Fibroblast of skin of scalp (primary cell): ENCODE measurements around the gene AP1G1.
"Not testable (repeated sequence)": the region's sequence is repeated elsewhere in the genome, so short reads cannot be mapped to it uniquely, and the experiment has no call there.

Source experiments
- DNase-seq: peaks from one replicate; pipeline ENCODE4 v3.0.0-alpha.2; 2013

Gene AP1G1

GRCh38 chr16:71807905-71808592, 585 bp downstream of the AP1G1 start:
- peak; percentile 19 for DNase-seq

DNA sequence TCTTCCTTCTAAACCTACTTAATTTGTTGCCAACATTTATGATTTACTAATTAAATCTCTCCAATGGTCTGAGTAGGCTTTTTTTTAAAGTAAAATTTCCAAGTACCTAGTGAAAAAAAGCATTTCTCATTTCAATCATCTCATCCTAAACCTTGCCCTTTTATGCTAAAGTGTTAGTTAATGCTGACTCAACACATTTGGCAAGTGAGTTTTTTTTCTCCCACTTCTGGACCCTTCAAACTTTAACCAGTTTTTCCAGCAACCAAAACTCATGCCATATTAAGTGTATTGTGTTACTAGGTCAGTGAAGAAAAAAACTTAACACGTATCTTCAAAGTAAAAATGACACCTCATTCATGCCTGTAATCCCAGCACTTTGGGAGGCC, 5.3 kb downstream of the AP1G1 start:
- no peak for DNase-seq

DNA sequence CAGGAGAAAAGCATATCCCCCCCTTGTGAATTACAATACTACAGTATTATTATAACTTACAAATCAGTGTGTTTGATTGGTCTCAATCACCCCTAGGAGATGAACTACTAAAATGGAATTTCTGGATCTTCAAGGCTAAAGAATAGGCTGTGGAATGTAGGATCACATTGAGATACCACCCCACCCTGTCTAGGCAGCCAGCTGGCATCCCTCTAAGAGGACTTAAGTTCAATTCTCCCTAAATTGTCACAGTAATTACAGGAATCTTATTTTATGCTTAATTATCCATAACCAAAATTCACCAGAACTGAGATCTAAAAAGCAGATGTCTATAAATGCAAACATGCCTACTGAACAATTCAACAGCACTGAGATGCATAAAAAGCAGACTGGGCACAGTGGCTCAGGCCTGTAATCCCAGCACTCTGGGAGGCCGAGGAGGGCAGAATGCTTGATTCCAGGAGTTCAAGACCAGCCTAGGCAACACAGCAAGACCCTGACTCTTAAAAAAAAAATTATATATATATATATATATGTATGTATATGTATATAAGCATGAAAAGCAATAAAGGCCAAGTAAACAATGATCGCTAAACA, 12.0 kb downstream of the AP1G1 start:
- peak; percentile 45 for DNase-seq

- DNase-seq, result no peak
These were observed 13.7 kb downstream of the AP1G1 start for GRCh38 chr16:71794943-71795342.

DNA sequence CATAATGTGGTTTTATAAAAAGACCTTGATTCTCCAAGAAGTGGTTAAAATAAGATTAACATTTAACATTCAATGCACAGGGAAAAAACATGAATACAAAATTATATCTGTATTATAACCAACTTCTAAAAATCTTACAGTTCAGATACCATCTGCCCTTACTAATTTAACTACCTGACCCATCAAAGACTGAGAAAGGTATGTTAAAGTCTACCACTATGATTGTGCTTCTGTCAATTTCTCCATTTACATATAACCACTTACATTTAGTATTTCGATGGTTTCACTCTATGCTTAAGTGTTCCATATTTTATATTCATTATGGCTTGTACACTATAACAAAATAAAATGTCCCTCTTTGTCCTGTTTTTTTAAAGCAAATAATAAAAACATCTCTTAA, 14.6 kb downstream of the AP1G1 start:
- DNase-seq, result no peak

DNA sequence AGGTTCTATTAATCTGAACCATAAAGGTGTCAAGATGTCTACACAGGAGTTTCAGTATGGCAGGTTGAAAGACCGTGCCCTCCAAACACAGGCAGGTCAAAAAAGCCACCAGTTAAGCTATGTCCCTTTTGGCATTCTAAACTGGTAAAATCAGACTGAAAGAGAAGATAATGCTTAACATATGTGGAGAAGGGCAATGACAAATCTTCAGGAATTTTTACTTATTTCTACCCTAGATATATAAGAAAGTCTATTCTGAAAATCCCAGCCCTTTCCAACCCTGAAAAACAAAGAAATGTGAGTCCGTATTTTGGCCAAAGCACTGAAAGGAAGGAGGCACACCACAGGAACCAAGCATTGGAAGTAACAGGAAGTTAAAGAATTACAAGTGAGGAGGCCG, 16.5 kb downstream of the AP1G1 start:
- peak; percentile 25 for DNase-seq

DNA sequence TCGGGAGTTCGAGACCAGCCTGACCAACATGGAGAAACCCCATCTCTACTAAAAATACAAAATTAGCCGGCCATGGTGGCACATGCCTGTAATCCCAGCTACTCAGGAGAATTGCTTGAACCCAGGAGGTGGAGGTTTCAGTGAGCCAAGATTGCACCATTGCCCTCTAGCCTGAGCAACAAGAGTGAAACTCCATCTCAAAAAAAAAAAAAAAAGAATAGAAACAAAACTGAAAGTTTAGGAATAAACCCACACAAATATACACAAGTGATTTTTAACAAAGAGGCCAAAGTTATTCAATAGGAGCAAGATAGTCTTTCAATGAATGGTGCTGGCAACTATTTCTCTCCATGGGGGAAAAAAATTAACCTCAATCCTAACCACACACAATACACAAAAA, 18.3 kb downstream of the AP1G1 start:
- DNase-seq, result not testable (repeated sequence)

GRCh38 chr16:71789136-71789535, 19.5 kb downstream of the AP1G1 start:
- DNase-seq, result no peak

GRCh38 chr16:71788578-71788977, 20.1 kb downstream of the AP1G1 start:
- no peak for DNase-seq

DNA sequence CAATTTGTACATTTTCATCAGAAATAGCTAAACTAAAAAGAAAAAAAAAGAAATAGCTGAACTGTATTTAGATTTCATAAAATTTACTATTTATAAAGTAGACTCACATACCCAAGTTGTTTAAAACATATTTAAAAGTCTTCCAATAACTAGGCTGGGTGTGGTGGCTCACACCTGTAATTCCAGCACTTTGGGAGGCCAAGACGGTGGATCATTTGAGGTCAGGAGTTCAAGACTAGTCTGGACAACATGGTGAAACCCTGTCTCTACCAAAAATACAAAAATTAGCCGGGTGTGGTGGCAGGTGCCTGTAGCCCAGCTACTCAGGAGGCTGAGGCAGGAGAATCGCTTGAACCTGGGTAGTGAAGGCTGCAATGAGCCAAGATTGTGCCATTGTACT, 23.5 kb downstream of the AP1G1 start:
- DNase-seq, result not testable (repeated sequence)

- DNase-seq, result no peak
These were observed 24.5 kb downstream of the AP1G1 start for GRCh38 chr16:71784093-71784492.

DNA sequence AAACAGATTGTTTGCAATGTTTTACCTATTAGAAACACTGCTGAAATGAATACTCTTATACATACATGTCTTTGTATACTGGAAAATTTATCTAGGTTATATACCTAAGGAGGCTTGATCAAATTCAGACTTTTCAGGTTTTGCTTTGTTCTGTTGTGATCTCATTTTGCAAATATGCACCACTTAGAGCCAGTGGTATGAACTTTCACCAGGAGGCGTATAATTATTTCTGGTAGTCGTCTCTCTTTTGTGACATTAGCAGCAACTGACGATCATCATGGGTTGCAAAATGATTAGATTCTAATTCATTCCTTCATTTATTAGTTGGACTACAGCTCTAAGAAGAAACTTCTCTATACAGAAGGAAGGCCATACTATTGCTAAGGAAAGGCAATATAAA, 26.9 kb downstream of the AP1G1 start:
- no peak for DNase-seq

GRCh38 chr16:71780521-71781089, 28.0 kb downstream of the AP1G1 start:
- DNase-seq, result no peak

DNA sequence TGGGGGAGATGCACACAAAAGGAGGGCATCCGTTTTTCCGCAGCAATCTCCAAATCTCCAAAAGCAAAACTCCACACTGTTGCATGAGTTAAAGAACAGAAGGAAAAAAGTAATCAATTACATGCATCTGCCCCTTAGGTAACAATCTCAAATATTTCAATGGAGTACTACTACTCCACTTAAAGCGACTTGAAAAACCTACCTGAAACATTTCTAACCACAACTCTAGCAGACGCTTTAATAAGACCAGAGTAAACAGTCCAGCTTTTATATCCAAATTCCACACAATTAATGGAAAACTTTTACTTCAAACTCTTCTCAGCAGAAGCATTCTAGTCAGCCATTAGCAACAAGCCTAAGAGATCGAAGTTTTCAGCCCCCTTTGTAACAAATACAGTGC, 29.9 kb downstream of the AP1G1 start:
- DNase-seq, result no peak

GRCh38 chr16:71777329-71777728, 31.3 kb downstream of the AP1G1 start:
- DNase-seq, result no peak

GRCh38 chr16:71775949-71776348, 32.7 kb downstream of the AP1G1 start:
- DNase-seq, result no peak

GRCh38 chr16:71771571-71771970, 37.1 kb downstream of the AP1G1 start:
- DNase-seq, result no peak

- DNase-seq, result no peak
These were observed 39.4 kb downstream of the AP1G1 start for GRCh38 chr16:71769222-71769621.

DNA sequence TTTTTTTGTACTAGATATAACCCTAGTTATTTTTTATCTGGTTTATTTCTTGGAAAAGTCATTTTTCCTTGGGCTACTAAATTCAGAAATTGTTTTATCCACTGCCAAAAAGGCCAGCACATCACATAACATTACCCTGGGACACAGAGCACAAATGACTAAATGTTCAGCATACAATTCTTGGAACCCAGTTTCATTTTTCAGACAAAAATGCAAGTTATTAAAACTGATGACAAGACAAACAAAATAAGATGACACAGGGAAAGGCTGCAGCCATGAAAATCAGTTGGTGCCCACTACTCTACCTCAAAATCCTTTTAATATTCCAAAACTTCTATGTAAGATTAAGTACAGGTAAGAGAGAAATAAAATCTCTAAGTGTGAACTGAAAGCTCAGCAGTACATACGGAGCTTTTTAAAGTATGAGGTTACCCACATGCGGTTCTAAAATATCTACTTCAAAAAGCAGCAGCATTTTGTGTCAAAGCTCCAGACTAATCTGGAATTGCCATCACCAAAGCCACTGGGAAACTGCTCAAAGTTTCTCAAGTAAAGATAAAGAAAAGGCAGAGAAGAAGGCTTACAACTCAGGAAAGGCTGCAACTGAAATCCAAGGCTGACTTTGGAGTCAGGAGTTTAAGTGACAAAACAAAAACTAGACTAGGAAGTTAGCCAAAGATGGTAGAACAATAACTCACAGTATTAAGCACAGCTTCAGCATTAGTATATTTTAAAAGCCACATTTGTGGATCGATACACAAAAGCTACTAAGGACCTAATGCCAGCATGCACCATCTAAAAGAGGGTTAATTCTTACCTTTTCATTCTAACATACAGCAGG, 41.4 kb downstream of the AP1G1 start:
- peak; percentile 7 for DNase-seq

GRCh38 chr16:71762186-71762585, 46.4 kb downstream of the AP1G1 start:
- DNase-seq, result peak; percentile 82

DNA sequence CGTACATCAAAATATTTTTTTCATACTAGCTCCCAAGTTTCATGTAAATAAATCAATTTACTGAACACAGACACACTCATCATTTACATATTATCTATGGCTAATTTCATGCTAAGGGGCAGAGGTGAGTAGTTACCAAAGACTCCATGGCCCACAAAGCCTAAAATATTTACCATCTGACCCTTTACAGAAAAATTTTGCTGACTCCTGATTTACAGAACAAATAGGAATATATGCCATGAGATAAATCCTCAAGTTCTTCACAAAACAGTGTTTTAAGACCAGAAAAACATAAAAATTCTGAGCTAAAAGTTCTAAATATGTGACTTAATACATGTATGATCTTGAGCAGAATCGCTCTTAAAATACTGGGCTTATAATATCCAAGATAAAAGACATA, 47.5 kb downstream of the AP1G1 start:
- DNase-seq, result no peak

DNA sequence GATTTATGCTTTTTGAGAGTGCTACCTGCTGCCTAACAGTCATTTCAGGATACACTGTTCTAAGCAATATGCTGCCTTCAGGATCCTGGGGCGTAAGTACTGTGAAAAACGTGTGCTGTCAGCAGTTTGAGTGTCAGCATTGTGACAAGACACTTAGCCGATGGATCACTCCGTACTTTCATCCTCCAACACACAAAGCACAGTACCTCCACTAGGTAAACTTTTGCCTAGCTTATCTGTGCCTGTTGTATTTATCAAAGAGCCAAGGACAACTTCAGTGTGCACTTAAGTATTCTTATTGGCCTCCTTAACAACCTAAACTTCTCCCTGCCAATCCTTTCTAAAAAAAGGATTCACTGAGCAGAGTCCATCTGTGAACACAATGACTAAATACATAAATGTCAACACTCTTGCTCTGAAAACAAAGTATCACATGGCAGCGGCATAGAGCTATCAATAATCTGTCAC, 50.3 kb downstream of the AP1G1 start:
- DNase-seq, result no peak

DNA sequence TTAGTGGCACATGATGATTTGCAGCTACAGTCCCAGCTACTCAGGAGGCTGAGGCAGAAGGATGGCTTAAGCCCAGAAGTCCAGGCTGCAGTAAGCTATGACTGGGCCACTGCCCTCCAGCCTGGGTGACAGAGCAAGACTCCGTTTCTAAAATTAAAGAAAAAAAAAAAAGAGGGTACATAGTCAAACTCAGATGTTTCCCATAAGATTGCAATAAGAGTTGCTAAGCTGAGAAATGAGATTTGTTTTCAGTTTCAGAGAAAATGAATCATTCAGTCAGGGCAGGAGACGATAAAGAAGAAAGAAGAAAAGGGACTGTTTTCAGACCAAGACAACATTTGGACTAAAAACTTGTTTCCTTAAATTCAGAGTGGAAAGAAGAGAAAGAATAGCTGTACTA, 54.0 kb downstream of the AP1G1 start:
- no peak for DNase-seq
